ENCODE measurements around the gene NCF4.
A peak's percentile ranks its signal among the peaks of the same experiment; 100 is the strongest.

NCF4 gene

GRCh38 chr22:36911887-36912661 is 51.3 kb downstream of the NCF4 start:
- DNase-seq (ENCODE audit: low spot score in 2 of 2), result no peak
- H3K27ac Mint-ChIP-seq (ENCODE audit: low read depth), result no peak overlapping the region
- peaks cover 3% of the 10 kb centered on the region for H3K36me3 Mint-ChIP-seq (ENCODE audit: insufficient read depth)
- H3K9me3 Mint-ChIP-seq, result no peaks in the 10 kb centered on the region
- no peak for ATAC-seq (replicated peaks; ENCODE audit: extremely low read depth, poor library complexity, severe bottlenecking)
- peaks cover 63% of the 10 kb centered on the region for H3K27me3 Mint-ChIP-seq
- H3K4me1 Mint-ChIP-seq, result no peaks in the 10 kb centered on the region
- no peak overlapping the region for H3K4me3 Mint-ChIP-seq

- no peak for DNase-seq (ENCODE audit: low spot score in 2 of 2)
- no peaks in the 10 kb centered on the region for H3K9me3 Mint-ChIP-seq
- H3K4me3 Mint-ChIP-seq, result peak overlapping the region; percentile 16
- H3K27me3 Mint-ChIP-seq, result peaks cover 55% of the 10 kb centered on the region
- peaks cover 3% of the 10 kb centered on the region for H3K36me3 Mint-ChIP-seq (ENCODE audit: insufficient read depth)
- H3K4me1 Mint-ChIP-seq, result no peaks in the 10 kb centered on the region
- ATAC-seq (replicated peaks; ENCODE audit: extremely low read depth, poor library complexity, severe bottlenecking), result no peak
- H3K27ac Mint-ChIP-seq (ENCODE audit: low read depth), result peak overlapping the region; percentile 48
Measured at GRCh38 chr22:36912694-36913426, 52.1 kb downstream of the NCF4 start.

- H3K36me3 Mint-ChIP-seq (ENCODE audit: insufficient read depth), result peaks cover 3% of the 10 kb centered on the region
- DNase-seq (ENCODE audit: low spot score in 2 of 2) (no peak), ATAC-seq (replicated peaks; ENCODE audit: extremely low read depth, poor library complexity, severe bottlenecking) (no peak)
- H3K4me3 Mint-ChIP-seq, result peak within 1 kb of the TSS; percentile 16
- no peaks in the 10 kb centered on the region for H3K9me3 Mint-ChIP-seq
- peaks cover 47% of the 10 kb centered on the region for H3K27me3 Mint-ChIP-seq
- peak within 1 kb of the TSS; percentile 48 for H3K27ac Mint-ChIP-seq (ENCODE audit: low read depth)
- no peaks in the 10 kb centered on the region for H3K4me1 Mint-ChIP-seq
Measured at GRCh38 chr22:36913427-36914389, 52.9 kb downstream of the NCF4 start, which contains the start of gene CSF2RB. Gene CSF2RB (plus strand): TSS chr22:36913628. CDS start chr22:36922208, 8,580 bp downstream.

- H3K9me3 Mint-ChIP-seq, result no peaks in the 10 kb centered on the region
- DNase-seq (ENCODE audit: low spot score in 2 of 2), result no peak
- no peak for ATAC-seq (replicated peaks; ENCODE audit: extremely low read depth, poor library complexity, severe bottlenecking)
- no peak overlapping the region for H3K27ac Mint-ChIP-seq (ENCODE audit: low read depth)
- H3K27me3 Mint-ChIP-seq, result peaks cover 41% of the 10 kb centered on the region
- H3K36me3 Mint-ChIP-seq (ENCODE audit: insufficient read depth), result peaks cover 3% of the 10 kb centered on the region
- H3K4me1 Mint-ChIP-seq, result no peaks in the 10 kb centered on the region
- no peak overlapping the region for H3K4me3 Mint-ChIP-seq
Measured at GRCh38 chr22:36914390-36914752, 53.6 kb downstream of the NCF4 start.

- Mint-ChIP-seq H3K36me3 (ENCODE audit: insufficient read depth) (peaks cover 6% of the 10 kb centered on the region), H3K4me3 (no peak overlapping the region), H3K4me1 (no peaks in the 10 kb centered on the region), H3K9me3 (no peaks in the 10 kb centered on the region), H3K27ac (ENCODE audit: low read depth) (no peak overlapping the region), H3K27me3 (peaks cover 37% of the 10 kb centered on the region)
- ATAC-seq (replicated peaks; ENCODE audit: extremely low read depth, poor library complexity, severe bottlenecking) (no peak), DNase-seq (ENCODE audit: low spot score in 2 of 2) (no peak)
Measured at GRCh38 chr22:36916034-36916433, 55.2 kb downstream of the NCF4 start.

GRCh38 chr22:36918586-36919284 is 57.9 kb downstream of the NCF4 start:
- H3K9me3 Mint-ChIP-seq, result no peaks in the 10 kb centered on the region
- H3K4me1 Mint-ChIP-seq, result no peaks in the 10 kb centered on the region
- no peak for ATAC-seq (replicated peaks; ENCODE audit: extremely low read depth, poor library complexity, severe bottlenecking)
- H3K27ac Mint-ChIP-seq (ENCODE audit: low read depth), result no peak overlapping the region
- no peak for DNase-seq (ENCODE audit: low spot score in 2 of 2)
- peaks cover 23% of the 10 kb centered on the region for H3K27me3 Mint-ChIP-seq
- peaks cover 4% of the 10 kb centered on the region for H3K36me3 Mint-ChIP-seq (ENCODE audit: insufficient read depth)
- no peak overlapping the region for H3K4me3 Mint-ChIP-seq

- H3K27me3 Mint-ChIP-seq, result peaks cover 31% of the 10 kb centered on the region
- no peak overlapping the region for H3K4me3 Mint-ChIP-seq
- H3K9me3 Mint-ChIP-seq, result no peaks in the 10 kb centered on the region
- ATAC-seq (replicated peaks; ENCODE audit: extremely low read depth, poor library complexity, severe bottlenecking) (no peak), DNase-seq (ENCODE audit: low spot score in 2 of 2) (no peak)
- no peak overlapping the region for H3K27ac Mint-ChIP-seq (ENCODE audit: low read depth)
- H3K4me1 Mint-ChIP-seq, result no peaks in the 10 kb centered on the region
- peaks cover 5% of the 10 kb centered on the region for H3K36me3 Mint-ChIP-seq (ENCODE audit: insufficient read depth)
Measured at GRCh38 chr22:36921309-36922104, 60.7 kb downstream of the NCF4 start.

GRCh38 chr22:36922105-36922608 is 61.4 kb downstream of the NCF4 start:
- H3K9me3 Mint-ChIP-seq, result no peaks in the 10 kb centered on the region
- DNase-seq (ENCODE audit: low spot score in 2 of 2), result no peak
- no peak for ATAC-seq (replicated peaks; ENCODE audit: extremely low read depth, poor library complexity, severe bottlenecking)
- H3K4me1 Mint-ChIP-seq, result no peaks in the 10 kb centered on the region
- H3K27me3 Mint-ChIP-seq, result peaks cover 37% of the 10 kb centered on the region
- no peak overlapping the region for H3K4me3 Mint-ChIP-seq
- peaks cover 5% of the 10 kb centered on the region for H3K36me3 Mint-ChIP-seq (ENCODE audit: insufficient read depth)
- no peak overlapping the region for H3K27ac Mint-ChIP-seq (ENCODE audit: low read depth)

- no peak overlapping the region for H3K27ac Mint-ChIP-seq (ENCODE audit: low read depth)
- no peak overlapping the region for H3K4me3 Mint-ChIP-seq
- peaks cover 5% of the 10 kb centered on the region for H3K36me3 Mint-ChIP-seq (ENCODE audit: insufficient read depth)
- ATAC-seq (replicated peaks; ENCODE audit: extremely low read depth, poor library complexity, severe bottlenecking) (no peak), DNase-seq (ENCODE audit: low spot score in 2 of 2) (no peak)
- H3K9me3 Mint-ChIP-seq, result no peaks in the 10 kb centered on the region
- H3K4me1 Mint-ChIP-seq, result no peaks in the 10 kb centered on the region
- peaks cover 43% of the 10 kb centered on the region for H3K27me3 Mint-ChIP-seq
Measured at GRCh38 chr22:36922711-36923110, 61.9 kb downstream of the NCF4 start.

- Mint-ChIP-seq H3K27ac (ENCODE audit: low read depth) (no peak overlapping the region), H3K4me3 (no peak overlapping the region), H3K4me1 (no peaks in the 10 kb centered on the region), H3K27me3 (peaks cover 48% of the 10 kb centered on the region), H3K9me3 (no peaks in the 10 kb centered on the region), H3K36me3 (ENCODE audit: insufficient read depth) (peaks cover 5% of the 10 kb centered on the region)
- ATAC-seq (replicated peaks; ENCODE audit: extremely low read depth, poor library complexity, severe bottlenecking) (no peak), DNase-seq (ENCODE audit: low spot score in 2 of 2) (no peak)
Measured at GRCh38 chr22:36923131-36923788, 62.5 kb downstream of the NCF4 start.

- Mint-ChIP-seq H3K4me1 (no peaks in the 10 kb centered on the region), H3K9me3 (no peaks in the 10 kb centered on the region), H3K27ac (ENCODE audit: low read depth) (no peak overlapping the region), H3K36me3 (ENCODE audit: insufficient read depth) (peaks cover 5% of the 10 kb centered on the region), H3K27me3 (peaks cover 58% of the 10 kb centered on the region), H3K4me3 (no peak overlapping the region)
- ATAC-seq (replicated peaks; ENCODE audit: extremely low read depth, poor library complexity, severe bottlenecking) (no peak), DNase-seq (ENCODE audit: low spot score in 2 of 2) (no peak)
Measured at GRCh38 chr22:36924151-36924698, 63.4 kb downstream of the NCF4 start.

Data from central memory CD8-positive, alpha-beta T cell (primary cell).